ENCODE results near the gene LOX.
A peak's percentile ranks its signal among the peaks of the same experiment; 100 is the strongest.

Gene LOX

GRCh38 chr5:122078116-122079110 is at the start of gene LOX:
Gene LOX (minus strand): TSS chr5:122078259. CDS start chr5:122077985, 274 bp downstream.
- peak; percentile 93 for DNase-seq (ENCODE audit: low spot score)

GRCh38 chr5:122126756-122127321 is 48.8 kb upstream of the LOX start:
- peak; percentile 29 for DNase-seq (ENCODE audit: low spot score)

- peak; percentile 47 for DNase-seq (ENCODE audit: low spot score)
Measured at GRCh38 chr5:122126177-122126755, 48.2 kb upstream of the LOX start.

GRCh38 chr5:122124766-122125165 is 46.7 kb upstream of the LOX start:
- no peak for DNase-seq (ENCODE audit: low spot score)

DNA sequence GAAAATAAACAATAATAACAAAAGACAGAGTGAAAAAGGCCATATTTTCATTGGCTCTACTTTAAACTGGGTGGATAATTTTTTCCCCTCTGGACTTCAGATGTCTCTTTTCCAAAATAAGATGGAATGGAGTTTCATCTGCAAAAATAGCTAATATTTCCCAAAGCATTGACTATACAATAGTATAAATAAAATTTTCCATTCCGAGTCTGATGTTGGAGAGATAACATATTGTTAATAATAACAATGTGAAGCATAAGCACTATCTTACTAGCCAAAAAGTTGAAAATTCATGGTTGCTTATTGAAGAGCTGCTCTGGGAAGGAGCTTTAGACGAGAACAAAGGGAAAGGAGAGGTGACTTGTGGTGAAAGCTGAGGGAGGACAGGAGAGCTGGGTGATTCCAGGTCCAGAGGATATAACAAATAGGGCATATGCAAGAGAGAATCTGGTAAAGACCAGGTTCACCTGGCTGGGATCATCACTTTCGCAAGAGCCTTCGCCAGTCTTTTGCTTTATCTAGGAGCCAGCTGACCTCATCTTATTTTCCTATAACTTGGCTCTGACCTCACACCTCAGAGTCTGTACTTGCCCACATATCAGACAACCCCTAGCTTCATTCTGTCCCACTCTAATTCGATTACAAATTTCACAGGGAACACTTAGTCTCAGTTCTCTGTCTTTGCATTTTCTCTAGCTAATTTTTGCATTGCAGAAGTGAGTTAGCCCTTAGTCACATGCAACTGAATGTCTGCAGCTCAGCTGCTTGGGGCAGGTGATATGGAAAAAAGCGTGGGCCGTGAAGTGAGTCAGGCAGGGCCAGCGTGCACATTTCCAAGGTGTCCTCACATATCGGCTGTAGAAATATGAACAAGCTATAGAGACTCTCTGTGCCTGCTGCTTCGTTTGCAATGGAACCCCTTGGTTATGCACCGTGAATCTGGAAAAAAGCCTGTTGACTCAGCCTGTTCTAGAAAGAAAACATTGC is 43.7 kb upstream of the LOX start:
- no peak for DNase-seq (ENCODE audit: low spot score)

DNA sequence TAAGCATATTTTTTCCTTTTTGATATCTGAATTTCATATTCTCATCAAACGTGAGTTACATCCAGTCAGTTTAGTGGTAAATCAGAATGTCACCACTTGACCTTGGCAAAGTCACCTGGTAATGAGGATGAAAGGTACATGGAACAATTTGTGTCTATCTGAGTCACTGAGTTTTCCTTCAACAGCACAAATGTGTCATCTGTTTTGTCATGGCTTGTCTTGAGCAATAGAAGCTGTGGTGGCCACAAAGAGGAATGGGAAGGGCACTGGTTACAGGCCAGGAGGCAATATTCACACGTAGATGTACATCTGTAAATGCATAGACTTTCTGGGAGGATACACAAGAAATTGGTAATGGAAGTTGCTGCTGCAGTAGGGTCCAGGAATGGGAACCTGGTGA is 42.9 kb upstream of the LOX start:
- DNase-seq (ENCODE audit: low spot score) = peak; percentile 36

GRCh38 chr5:122120493-122120892 is 42.4 kb upstream of the LOX start:
- DNase-seq (ENCODE audit: low spot score) = no peak

DNA sequence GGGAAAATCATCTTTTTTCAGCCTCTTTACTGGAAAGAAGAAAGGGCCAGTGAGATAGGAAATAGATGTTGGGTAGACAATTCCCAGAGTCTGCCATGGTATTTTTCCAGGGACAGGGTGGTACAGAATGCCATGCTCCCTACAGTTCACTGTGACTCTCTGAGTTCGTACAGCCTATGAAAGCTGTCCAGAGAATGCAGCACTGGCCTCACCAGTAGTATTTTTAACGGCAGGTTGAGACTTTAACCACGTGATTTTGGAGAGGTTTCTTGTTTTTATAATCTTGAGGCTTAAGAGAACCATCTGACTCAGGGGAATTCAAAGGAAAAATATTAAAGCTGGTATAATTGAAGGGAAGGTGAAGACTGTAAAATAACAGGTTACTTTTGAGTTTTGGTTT is 41.1 kb upstream of the LOX start:
- no peak for DNase-seq (ENCODE audit: low spot score)

DNA sequence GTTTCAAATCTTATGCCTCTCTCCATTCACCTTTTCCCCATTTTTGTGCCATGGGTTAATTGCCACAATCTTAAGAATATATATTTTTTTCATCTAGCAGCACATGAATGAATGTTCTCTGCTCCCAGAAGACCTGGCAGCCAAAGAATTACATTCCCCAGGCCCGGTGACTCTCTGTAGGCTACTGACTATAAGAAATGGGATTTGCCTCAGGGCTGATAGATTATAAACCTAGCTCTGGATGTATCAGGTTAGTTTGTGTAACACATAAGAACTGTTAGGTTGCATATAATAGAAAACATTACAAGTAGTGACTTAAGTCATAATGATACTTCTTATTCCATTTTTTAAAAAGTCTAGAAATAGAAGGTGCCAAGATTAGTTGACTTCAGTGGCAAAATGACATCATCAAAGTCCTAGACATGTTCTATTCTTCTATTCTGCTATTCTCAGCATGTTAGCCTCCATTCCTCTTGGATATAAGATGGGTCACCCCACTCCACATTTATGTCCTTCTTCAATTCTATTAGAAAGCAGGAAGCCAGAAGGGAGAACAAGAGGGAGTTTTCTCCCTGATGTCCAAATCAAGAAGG is 40.4 kb upstream of the LOX start:
- no peak for DNase-seq (ENCODE audit: low spot score)

DNA sequence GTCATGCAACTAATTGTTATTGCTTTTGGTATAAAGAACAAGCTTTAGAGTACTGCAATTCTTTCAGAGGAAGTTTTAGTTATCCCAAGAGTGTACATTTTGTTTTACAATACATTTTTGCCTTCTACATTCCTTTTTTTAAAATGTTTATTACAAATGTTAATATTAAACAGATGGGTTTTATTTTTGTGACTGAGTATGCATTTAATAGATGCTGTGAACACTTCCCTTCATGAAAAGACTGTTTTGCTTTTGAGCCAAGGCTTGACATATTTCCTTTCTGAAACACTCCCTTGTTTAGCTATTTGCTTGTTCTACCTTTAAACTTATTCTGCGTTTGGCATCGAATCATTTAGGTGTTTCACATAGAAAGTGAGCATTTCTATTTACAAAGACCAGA is 36.4 kb upstream of the LOX start:
- no peak for DNase-seq (ENCODE audit: low spot score)

DNA sequence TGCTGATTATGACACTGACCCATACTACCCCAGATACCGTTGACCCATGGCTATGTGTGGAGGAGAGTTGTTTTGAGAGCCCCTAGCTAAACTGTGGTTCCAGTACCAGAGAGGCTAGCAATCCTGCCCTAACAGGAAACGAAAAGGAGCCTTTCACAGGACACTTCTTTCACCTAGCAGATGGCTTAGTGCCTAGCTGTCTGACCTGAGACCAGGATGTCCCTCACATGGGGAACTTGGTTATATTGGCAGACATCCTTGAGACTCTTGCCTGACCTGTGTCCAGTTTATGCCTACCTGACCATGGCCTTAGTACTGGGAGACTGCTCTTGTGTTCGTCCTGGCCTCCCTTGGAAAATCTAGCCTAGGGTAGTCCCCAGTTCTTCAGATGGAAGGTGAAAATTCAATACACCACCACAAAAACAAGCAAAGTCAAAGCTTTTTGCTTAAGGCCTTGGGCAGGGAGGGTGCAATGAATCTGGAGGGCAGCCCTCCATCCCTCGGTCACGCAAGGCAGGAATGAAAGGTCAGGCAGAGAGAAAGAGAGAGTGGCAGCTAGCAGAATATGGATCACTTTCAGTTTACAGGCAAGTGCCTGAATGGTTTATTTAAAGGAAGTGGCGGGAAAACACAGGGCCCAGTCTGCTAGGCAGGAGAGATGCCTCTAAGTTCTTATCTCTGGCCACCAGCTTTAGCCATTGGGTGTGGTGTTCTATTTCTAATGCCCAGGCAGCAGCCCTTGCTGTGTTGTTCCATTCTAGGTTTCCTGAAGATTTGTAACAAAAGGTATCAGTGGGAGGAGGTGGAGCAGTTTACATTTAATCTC is 34.9 kb upstream of the LOX start:
- no peak for DNase-seq (ENCODE audit: low spot score)

DNA sequence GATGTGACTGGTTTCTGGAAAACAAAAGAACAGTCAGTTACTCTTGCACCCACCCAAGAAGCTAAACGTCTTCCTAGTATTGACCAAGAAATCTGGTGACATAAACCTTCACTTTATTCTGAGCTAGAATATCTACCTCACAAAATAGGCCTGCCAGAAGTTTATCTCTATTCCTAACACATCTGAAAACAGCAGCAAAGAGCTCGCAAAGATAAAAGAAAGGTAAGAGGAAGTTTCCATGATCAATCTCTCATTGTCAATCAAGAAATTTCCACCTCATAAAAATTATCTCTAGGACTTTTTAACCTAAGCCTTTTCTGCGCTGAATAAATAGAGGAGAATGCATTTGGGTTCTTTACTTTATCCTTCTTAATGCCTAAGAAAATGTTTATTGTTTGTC is 34.0 kb upstream of the LOX start:
- no peak for DNase-seq (ENCODE audit: low spot score)

- DNase-seq (ENCODE audit: low spot score) = no peak
Measured at GRCh38 chr5:122111460-122111859, 33.4 kb upstream of the LOX start.

DNA sequence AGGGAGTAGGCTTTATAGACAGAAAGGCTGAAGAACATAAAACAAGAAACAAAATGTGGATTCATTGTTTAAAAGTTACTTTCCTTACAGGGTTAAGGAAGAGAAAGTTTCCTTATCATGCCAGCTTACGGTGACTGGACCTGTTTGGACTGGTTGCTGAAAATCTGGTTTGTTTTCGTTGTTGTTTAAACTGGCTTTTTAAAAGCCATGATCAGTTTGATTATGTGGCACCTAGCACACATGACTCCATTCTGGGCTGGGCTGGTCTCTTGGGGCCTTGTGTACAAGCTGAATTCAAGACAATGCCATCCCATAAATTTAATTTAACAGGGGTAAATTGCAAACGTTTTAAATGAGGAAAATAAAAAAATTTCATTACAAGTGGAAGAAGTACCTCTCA is 32.9 kb upstream of the LOX start:
- no peak for DNase-seq (ENCODE audit: low spot score)

DNA sequence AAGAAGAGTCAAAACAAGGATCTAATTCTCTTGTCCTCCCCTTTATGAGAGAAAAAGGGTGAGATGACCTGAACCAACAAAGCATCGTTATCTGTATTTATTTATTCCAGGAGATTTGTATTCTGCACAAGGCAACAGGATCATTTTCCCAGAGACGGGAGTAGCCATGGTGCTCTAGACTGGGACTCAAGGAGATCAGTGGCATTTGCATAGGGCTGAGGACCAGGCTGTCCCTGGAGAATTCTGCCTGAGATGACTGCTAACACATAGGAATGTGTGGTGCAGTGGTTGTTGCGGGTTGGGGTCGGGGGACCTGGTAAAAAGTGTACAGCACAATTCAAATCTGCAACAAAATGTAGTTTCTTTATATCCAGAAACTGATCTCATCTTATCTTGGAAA is 29.0 kb upstream of the LOX start:
- DNase-seq (ENCODE audit: low spot score) = no peak

- DNase-seq (ENCODE audit: low spot score) = no peak
Measured at GRCh38 chr5:122105909-122106308, 27.9 kb upstream of the LOX start.

DNA sequence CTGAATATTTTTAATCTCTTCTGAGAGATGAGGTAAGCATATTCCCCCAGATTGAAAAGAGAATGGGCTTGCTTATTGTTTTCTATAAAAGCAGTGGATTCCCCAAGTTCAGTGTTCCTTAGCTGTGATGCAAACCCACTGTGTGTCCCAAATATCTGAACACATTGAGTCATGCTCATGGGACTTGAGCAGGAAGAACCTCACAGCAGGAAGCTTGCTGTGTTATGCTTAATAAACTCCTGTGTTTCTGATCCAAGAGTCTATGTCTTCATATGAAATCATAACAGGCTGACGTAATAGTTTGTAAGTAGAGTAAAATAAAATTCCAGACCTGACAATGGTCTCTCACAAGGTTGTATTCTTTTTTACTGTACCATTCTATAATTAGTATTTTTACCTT is 24.8 kb upstream of the LOX start:
- DNase-seq (ENCODE audit: low spot score) = no peak

DNA sequence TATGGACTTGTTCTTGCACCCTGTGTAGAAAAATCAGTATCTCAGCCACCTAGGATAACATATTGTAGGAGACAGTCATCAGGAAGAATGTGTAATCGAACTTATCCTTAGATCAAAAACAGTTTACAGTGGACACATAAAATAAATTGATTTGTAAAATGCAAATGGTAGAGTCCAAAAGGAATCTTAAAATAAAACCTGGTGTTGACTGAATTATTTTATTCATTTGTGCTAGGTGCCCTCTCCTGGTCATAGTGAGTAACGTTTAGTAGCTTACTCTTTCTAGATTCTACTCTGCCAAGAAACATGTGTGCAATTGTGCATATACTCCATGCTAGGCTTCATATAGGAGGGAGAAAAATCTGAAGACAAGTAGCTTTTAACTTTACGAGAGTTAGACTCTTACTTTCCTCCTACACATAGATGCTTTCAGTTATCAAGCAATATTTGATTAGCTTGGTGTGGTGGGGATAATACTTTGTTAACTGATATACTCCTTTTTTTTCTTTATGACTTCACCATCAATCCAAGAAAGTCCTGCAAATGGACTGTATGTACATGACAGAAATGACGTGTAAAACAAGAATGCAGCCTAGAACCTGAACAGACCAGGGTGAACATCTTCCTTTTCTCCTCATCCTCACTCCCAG is 23.7 kb upstream of the LOX start:
- peak; percentile 38 for DNase-seq (ENCODE audit: low spot score)

DNA sequence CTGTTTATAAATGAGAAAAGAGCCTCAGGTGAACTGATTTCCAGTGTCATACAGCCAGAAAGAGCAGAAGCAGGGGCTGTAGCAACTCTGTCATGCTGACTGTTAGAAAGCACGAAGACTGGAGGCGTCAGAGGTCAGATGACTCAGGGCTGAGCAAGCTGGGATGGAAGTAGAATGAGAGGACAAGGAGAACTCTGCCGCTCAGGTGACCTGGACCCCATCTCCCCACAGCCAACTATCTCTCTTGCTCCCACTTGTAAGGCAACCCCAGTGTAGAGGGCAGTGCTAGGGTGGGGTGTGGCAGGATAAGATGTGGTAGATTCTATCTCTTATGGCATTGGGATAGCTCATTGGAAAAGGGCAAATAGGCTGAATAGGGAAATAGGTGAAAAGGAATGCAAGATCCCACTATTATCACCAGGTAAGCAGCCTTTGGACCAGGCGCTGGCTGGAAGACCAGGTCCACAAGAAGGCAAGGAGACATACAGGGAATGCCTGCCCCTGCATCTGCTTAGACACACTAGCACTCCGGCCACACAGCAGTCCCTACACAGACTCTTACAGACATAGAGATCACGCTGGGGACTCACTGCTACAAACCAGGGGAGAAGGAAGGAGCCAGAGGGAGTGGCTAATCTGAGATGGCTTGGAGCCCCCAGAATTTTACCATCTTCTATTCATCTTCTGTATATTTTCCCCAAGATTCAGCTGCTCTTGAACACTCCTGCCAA is 21.2 kb upstream of the LOX start:
- peak; percentile 70 for DNase-seq (ENCODE audit: low spot score)
